ENCODE results near the gene FXYD5.
A peak's percentile ranks its signal among the peaks of the same experiment; 100 is the strongest.

GRCh38 chr19:35124098-35125060 is 30.2 kb upstream of the FXYD5 start:
- TF ChIP-seq RFX5 (IDR thresholded peaks at IDR 0.05) (no peak), CHD2 (IDR thresholded peaks at IDR 0.05; ENCODE audit: low read length, partially characterized antibody) (no peak), FOSL2 (IDR thresholded peaks at IDR 0.05) (no peak), FOSL2 (CRISPR knock-in tag; IDR thresholded peaks at IDR 0.05) (no peak), JUN (IDR thresholded peaks at IDR 0.05) (peak in 1 of 2 experiments; percentile 51; a peak in 2 of 5 replicates), PHF8 (IDR thresholded peaks at IDR 0.05; ENCODE audit: borderline replicate concordance, low read depth) (peak; percentile 50; the same call in 1 of the 2 replicates), POLR2A (IDR thresholded peaks at IDR 0.05; ENCODE audit: low read length) (peak; percentile 99)
- TF ChIP-seq, protein P1, sequence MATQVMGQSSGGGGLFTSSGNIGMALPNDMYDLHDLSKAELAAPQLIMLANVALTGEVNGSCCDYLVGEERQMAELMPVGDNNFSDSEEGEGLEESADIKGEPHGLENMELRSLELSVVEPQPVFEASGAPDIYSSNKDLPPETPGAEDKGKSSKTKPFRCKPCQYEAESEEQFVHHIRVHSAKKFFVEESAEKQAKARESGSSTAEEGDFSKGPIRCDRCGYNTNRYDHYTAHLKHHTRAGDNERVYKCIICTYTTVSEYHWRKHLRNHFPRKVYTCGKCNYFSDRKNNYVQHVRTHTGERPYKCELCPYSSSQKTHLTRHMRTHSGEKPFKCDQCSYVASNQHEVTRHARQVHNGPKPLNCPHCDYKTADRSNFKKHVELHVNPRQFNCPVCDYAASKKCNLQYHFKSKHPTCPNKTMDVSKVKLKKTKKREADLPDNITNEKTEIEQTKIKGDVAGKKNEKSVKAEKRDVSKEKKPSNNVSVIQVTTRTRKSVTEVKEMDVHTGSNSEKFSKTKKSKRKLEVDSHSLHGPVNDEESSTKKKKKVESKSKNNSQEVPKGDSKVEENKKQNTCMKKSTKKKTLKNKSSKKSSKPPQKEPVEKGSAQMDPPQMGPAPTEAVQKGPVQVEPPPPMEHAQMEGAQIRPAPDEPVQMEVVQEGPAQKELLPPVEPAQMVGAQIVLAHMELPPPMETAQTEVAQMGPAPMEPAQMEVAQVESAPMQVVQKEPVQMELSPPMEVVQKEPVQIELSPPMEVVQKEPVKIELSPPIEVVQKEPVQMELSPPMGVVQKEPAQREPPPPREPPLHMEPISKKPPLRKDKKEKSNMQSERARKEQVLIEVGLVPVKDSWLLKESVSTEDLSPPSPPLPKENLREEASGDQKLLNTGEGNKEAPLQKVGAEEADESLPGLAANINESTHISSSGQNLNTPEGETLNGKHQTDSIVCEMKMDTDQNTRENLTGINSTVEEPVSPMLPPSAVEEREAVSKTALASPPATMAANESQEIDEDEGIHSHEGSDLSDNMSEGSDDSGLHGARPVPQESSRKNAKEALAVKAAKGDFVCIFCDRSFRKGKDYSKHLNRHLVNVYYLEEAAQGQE (IDR thresholded peaks at IDR 0.05), result no peak
- TF ChIP-seq, protein P2, sequence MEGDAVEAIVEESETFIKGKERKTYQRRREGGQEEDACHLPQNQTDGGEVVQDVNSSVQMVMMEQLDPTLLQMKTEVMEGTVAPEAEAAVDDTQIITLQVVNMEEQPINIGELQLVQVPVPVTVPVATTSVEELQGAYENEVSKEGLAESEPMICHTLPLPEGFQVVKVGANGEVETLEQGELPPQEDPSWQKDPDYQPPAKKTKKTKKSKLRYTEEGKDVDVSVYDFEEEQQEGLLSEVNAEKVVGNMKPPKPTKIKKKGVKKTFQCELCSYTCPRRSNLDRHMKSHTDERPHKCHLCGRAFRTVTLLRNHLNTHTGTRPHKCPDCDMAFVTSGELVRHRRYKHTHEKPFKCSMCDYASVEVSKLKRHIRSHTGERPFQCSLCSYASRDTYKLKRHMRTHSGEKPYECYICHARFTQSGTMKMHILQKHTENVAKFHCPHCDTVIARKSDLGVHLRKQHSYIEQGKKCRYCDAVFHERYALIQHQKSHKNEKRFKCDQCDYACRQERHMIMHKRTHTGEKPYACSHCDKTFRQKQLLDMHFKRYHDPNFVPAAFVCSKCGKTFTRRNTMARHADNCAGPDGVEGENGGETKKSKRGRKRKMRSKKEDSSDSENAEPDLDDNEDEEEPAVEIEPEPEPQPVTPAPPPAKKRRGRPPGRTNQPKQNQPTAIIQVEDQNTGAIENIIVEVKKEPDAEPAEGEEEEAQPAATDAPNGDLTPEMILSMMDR (IDR thresholded peaks at IDR 0.05), result no peak
